CD4-positive, alpha-beta T cell (primary cell): ENCODE data around the gene ANKRD44. TPM values are rescaled to one million over a fixed set of nuclear protein-coding genes. Genes with fewer than 3 reads are reported as not detected.

ENCODE experiments used
- ATAC-seq: fragments of 200-7000 bp; cut with Tn5 transposase; one replicate; pipeline ENCODE4 v1.10.0; 2022; ENCODE audit warnings: mild to moderate bottlenecking; ENCODE audit not compliant: poor library complexity
- CTCF ChIA-PET: fragments of 350-600 bp; sonication (Branson Sonifier 250); formaldehyde crosslinking; loops from one replicate; lab custom pipeline; 2021; ENCODE audit warnings: antibody characterized with exemption, inconsistent platforms; lab: Charles Lee
- POLR2A ChIA-PET: fragments of 350-600 bp; sonication (Branson Sonifier 250); formaldehyde crosslinking; loops from one replicate; lab custom pipeline; 2021; ENCODE audit warnings: antibody characterized with exemption, inconsistent platforms; lab: Charles Lee
- DNase-seq, 14 experiments: peaks; one replicate each; pipeline ENCODE4 v3.0.0-alpha.2; 2013 to 2020; ENCODE audit warnings: mixed read lengths in 2 of 14
- H3K27ac ChIP-seq, 2 donors: one replicate each; pipeline versions ENCODE4 v1.5.1 to v1.7.0; 2013; ENCODE audit warnings: low read length in 2 of 2, low read depth in 1 of 2, mild to moderate bottlenecking in 1 of 2
- H3K27me3 ChIP-seq, 2 experiments: 1 replicate in 1 of 2; 2 replicates in 1 of 2; pipeline versions ENCODE4 v1.6.1 to v1.7.0; 2013; ENCODE audit warnings: low read length in 2 of 2, control low read depth in 1 of 2, mild to moderate bottlenecking in 1 of 2, moderate library complexity in 1 of 2; ENCODE audit not compliant: insufficient read depth in 2 of 2, control insufficient read depth in 1 of 2
- H3K36me3 ChIP-seq: one replicate; pipeline ENCODE4 v1.6.1; 2013; ENCODE audit warnings: low read length, control low read depth; ENCODE audit not compliant: insufficient read depth
- H3K4me1 ChIP-seq: one replicate; pipeline ENCODE4 v1.6.1; 2013; ENCODE audit warnings: low read length, control low read depth; ENCODE audit not compliant: insufficient read depth
- H3K4me3 ChIP-seq: one replicate; pipeline ENCODE4 v1.5.1; 2013; ENCODE audit warnings: mild to moderate bottlenecking, low read length, moderate library complexity
- H3K9me3 ChIP-seq, 2 experiments: 1 replicate in 1 of 2; 2 replicates in 1 of 2; pipeline versions ENCODE4 v1.6.1 to v1.7.0; 2013; ENCODE audit warnings: low read length in 2 of 2, mild to moderate bottlenecking in 2 of 2, control low read depth in 1 of 2, moderate library complexity in 1 of 2; ENCODE audit not compliant: control insufficient read depth in 1 of 2, insufficient read depth in 1 of 2
- H3K27ac Mint-ChIP-seq: one replicate; pipeline ENCODE4 v1.8.0; 2020; ENCODE audit warnings: mixed read lengths
- H3K27me3 Mint-ChIP-seq: one replicate; pipeline ENCODE4 v1.8.0; 2021; ENCODE audit warnings: mixed read lengths
- H3K36me3 Mint-ChIP-seq: one replicate; pipeline ENCODE4 v1.8.0; 2021; ENCODE audit warnings: low read depth, mixed read lengths
- H3K4me1 Mint-ChIP-seq: one replicate; pipeline ENCODE4 v1.8.0; 2021; ENCODE audit warnings: low read depth, mixed read lengths
- H3K4me3 Mint-ChIP-seq: one replicate; pipeline ENCODE4 v1.8.0; 2020; ENCODE audit warnings: mild to moderate bottlenecking, mixed read lengths
- H3K9me3 Mint-ChIP-seq: one replicate; pipeline ENCODE4 v1.8.0; 2020; ENCODE audit warnings: mixed read lengths
- CTCF ChIP-seq: fragments of 200-600 bp; IDR thresholded peaks from one replicate; pipeline ENCODE4 v1.8.0; 2022; ENCODE audit warnings: antibody characterized with exemption, mild to moderate bottlenecking
- intact Hi-C, 2 experiments: fragments of 100-400 bp; cut with DNase I in 1 of 2; cut with micrococcal nuclease in 1 of 2; formaldehyde crosslinking; loops; one replicate each; pipeline versions ENCODE4 v1.15.1 to v1.9.0; 2023 to 2025; cut with DNase I, micrococcal nuclease
- total RNA-seq, 174 experiments: library from RNA in 2 of 174; stranded (reverse) in 2 of 174; gene quantifications; one replicate each; pipeline ENCODE4 v1.2.3 and lab custom pipeline; 2021 to 2026

ANKRD44 gene
- total RNA-seq, 2 experiments from 2014 or later, result 170 to 186 TPM

GRCh38 chr2:196968516-196968915 lies 342.1 kb downstream of the ANKRD44 start:
- POLR2A ChIA-PET, result no interaction called here
- Histone ChIP-seq H3K4me1 (no peaks in the 10 kb centered on the region), H3K27ac (no peak overlapping the region), H3K4me3 (no peak overlapping the region), H3K36me3 (no peaks in the 10 kb centered on the region), H3K9me3 (no peaks in the 10 kb centered on the region), H3K27me3 (no peaks in the 10 kb centered on the region)
- no peaks in the 10 kb centered on the region for H3K9me3 Mint-ChIP-seq
- intact Hi-C loops, result no loop called here
- no peaks in the 10 kb centered on the region for H3K4me1 Mint-ChIP-seq
- no peak overlapping the region for H3K4me3 Mint-ChIP-seq
- no peaks in the 10 kb centered on the region for H3K27me3 Mint-ChIP-seq
- no peak overlapping the region for H3K27ac Mint-ChIP-seq
- CTCF ChIA-PET, result interaction anchor here (0.6 kb wide), 1 partner anchor 9 kb away, joined by 3 read pairs; no protein-coding TSS in a partner anchor
- no peaks in the 10 kb centered on the region for H3K36me3 Mint-ChIP-seq
- DNase-seq (no peak), ATAC-seq (no peak)
- TF ChIP-seq CTCF, result no peak

GRCh38 chr2:196967775-196968174 lies 342.8 kb downstream of the ANKRD44 start:
- no peak overlapping the region for H3K4me3 ChIP-seq
- DNase-seq, result no peak
- ChIA-PET CTCF (no interaction called here), POLR2A (no interaction called here)
- intact Hi-C loops, result no loop called here
- no peaks in the 10 kb centered on the region for H3K27me3 ChIP-seq
- no peaks in the 10 kb centered on the region for H3K4me1 ChIP-seq
- H3K27ac Mint-ChIP-seq, result no peak overlapping the region
- ATAC-seq, result no peak
- no peaks in the 10 kb centered on the region for H3K9me3 ChIP-seq
- TF ChIP-seq CTCF, result no peak
- H3K9me3 Mint-ChIP-seq, result no peaks in the 10 kb centered on the region
- no peak overlapping the region for H3K4me3 Mint-ChIP-seq
- H3K27me3 Mint-ChIP-seq, result no peaks in the 10 kb centered on the region
- no peaks in the 10 kb centered on the region for H3K4me1 Mint-ChIP-seq
- no peak overlapping the region for H3K27ac ChIP-seq
- H3K36me3 ChIP-seq, result no peaks in the 10 kb centered on the region
- H3K36me3 Mint-ChIP-seq, result no peaks in the 10 kb centered on the region

DNA sequence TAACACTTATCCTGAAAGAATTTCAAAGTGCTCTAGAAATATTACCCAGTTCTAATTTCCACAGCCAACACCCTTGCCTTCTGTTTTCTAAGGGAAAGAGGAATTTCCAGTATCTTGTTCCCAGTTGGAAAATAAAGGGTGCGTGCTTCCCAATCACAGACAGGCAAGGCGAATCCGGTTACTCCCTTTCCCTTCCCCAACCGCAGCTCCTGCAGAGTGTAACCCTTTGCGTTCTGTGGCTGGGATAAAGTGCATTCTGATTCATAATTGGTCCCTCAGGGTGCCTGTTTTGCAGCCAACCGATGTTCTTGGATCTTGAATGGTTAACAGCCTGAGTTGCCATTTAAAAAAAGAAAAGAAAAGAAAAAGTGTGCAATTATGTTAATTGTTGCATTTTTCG lies 343.5 kb downstream of the ANKRD44 start:
- H3K4me3 Mint-ChIP-seq, result no peak overlapping the region

More for the DNA sequence above, 343.5 kb downstream of the ANKRD44 start:
- Histone ChIP-seq H3K36me3 (no peaks in the 10 kb centered on the region), H3K4me3 (no peak overlapping the region), H3K27ac (no peak overlapping the region), H3K4me1 (no peaks in the 10 kb centered on the region), H3K9me3 (no peaks in the 10 kb centered on the region), H3K27me3 (no peaks in the 10 kb centered on the region)
- no peak for DNase-seq
- Mint-ChIP-seq H3K27me3 (no peaks in the 10 kb centered on the region), H3K4me1 (no peaks in the 10 kb centered on the region), H3K27ac (no peak overlapping the region), H3K9me3 (no peaks in the 10 kb centered on the region), H3K36me3 (no peaks in the 10 kb centered on the region)
- ATAC-seq, result no peak
- ChIA-PET POLR2A (no interaction called here), CTCF (no interaction called here)
- intact Hi-C loops, result no loop called here
- no peak for TF ChIP-seq CTCF
